HEK293T (cell line): ENCODE results near the gene UBE2E2.

Experiments used
- BHLHE40 ChIP-seq: fragments of 450-650 bp; IDR thresholded peaks from 2 replicates; pipeline ENCODE4 v1.6.1; 2016; ENCODE audit warnings: mild to moderate bottlenecking, moderate library complexity, borderline replicate concordance
- ELF4 ChIP-seq: fragments of 450-650 bp; IDR thresholded peaks from 2 replicates; pipeline ENCODE4 v1.6.1; 2017; ENCODE audit warnings: antibody characterized with exemption
- FOXA1 ChIP-seq: fragments of 450-650 bp; IDR thresholded peaks from 2 replicates; pipeline ENCODE4 v1.6.1; 2016; ENCODE audit warnings: mild to moderate bottlenecking
- FOXK2 ChIP-seq: fragments of 450-650 bp; IDR thresholded peaks from 2 replicates; pipeline ENCODE4 v1.6.1; 2016; ENCODE audit warnings: mild to moderate bottlenecking
- HDGF ChIP-seq: fragments of 450-650 bp; IDR thresholded peaks from 2 replicates; pipeline ENCODE4 v1.6.1; 2017; ENCODE audit warnings: antibody characterized with exemption, borderline replicate concordance
- NFRKB ChIP-seq: fragments of 450-650 bp; IDR thresholded peaks from 2 replicates; pipeline ENCODE4 v1.6.1; 2016; ENCODE audit warnings: mild to moderate bottlenecking, moderate library complexity
- SP1 ChIP-seq: fragments of 450-650 bp; IDR thresholded peaks from 2 replicates; pipeline ENCODE4 v1.6.1; 2017
- SUZ12 ChIP-seq: fragments of 450-650 bp; IDR thresholded peaks from 2 replicates; pipeline ENCODE4 v1.6.1; 2016; ENCODE audit warnings: mild to moderate bottlenecking

GRCh38 chr3:23236890-23237289 lies 33.8 kb downstream of the UBE2E2 start:
- TF ChIP-seq SP1 (no peak), FOXA1 (no peak), ELF4 (no peak), HDGF (no peak), FOXK2 (no peak), BHLHE40 (no peak), NFRKB (no peak), SUZ12 (no peak)
